ENCODE measurements around the gene ALKBH1.

- TF ChIP-seq CTCF (IDR thresholded peaks at IDR 0.05) (no peak), POLR2A (IDR thresholded peaks at IDR 0.05) (no peak)
These were observed 82.5 kb downstream of the ALKBH1 start for GRCh38 chr14:77625360-77625759.
